Osteocyte (in vitro differentiated cells): Measurements from ENCODE around the gene XRCC5. TPM values are rescaled to one million over a fixed set of nuclear protein-coding genes. Genes with fewer than 3 reads are reported as not detected.

Experiments
- DNase-seq: peaks from one replicate; pipeline ENCODE4 v3.0.0; 2021; ENCODE audit warnings: mixed read lengths; ENCODE audit not compliant: unreplicated experiment; ENCODE audit errors: extremely low spot score
- H3K27ac Mint-ChIP-seq: one replicate; pipeline ENCODE4 v1.8.0; 2021; ENCODE audit warnings: mild to moderate bottlenecking, mixed read lengths; ENCODE audit not compliant: unreplicated experiment
- H3K27me3 Mint-ChIP-seq: one replicate; pipeline ENCODE4 v1.8.0; 2021; ENCODE audit warnings: mixed read lengths; ENCODE audit not compliant: unreplicated experiment
- H3K36me3 Mint-ChIP-seq: one replicate; pipeline ENCODE4 v1.8.0; 2021; ENCODE audit warnings: mixed read lengths; ENCODE audit not compliant: unreplicated experiment
- H3K4me1 Mint-ChIP-seq: one replicate; pipeline ENCODE4 v1.8.0; 2021; ENCODE audit warnings: mixed read lengths; ENCODE audit not compliant: unreplicated experiment
- H3K4me3 Mint-ChIP-seq: one replicate; pipeline ENCODE4 v1.8.0; 2021; ENCODE audit warnings: mild to moderate bottlenecking, moderate library complexity, mixed read lengths; ENCODE audit not compliant: unreplicated experiment
- H3K9me3 Mint-ChIP-seq: one replicate; pipeline ENCODE4 v1.8.0; 2021; ENCODE audit warnings: mixed read lengths; ENCODE audit not compliant: unreplicated experiment
- total RNA-seq: library from RNA; stranded (reverse); gene quantifications from 2 replicates; pipeline ENCODE4 v1.2.1, GENCODE V29; 2021
- TF ChIP-seq, protein P1 (sequence below): fragments of 200-600 bp; sonication (generic); IDR thresholded peaks from 2 replicates; pipeline ENCODE4 v1.5.0; 2021; ENCODE audit warnings: antibody characterized with exemption, mild to moderate bottlenecking, moderate library complexity

Gene XRCC5
- total RNA-seq, 1 donor from 2014 or later: 224 TPM

DNA sequence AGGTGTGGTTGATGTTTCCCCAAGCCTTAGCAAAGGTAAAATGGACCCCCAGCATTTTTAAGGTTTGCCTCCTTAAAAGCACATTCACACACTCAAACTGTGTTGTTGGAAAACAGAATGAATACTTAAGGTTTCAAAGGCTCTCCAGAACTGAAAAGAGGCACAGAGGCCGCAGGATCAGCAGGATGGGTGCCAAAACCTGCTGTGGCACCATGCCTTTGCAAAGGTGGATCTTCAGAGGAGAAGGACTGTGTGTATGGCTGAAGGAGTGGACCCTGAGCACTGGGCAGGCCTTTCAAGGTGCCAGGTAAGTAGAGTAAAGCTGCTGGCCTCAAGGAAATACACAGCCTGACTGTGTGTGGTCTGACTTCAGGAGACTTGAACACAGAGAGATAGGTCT, 127.3 kb downstream of the XRCC5 start:
- Mint-ChIP-seq H3K36me3 (peaks cover 6% of the 10 kb centered on the region), H3K27me3 (no peaks in the 10 kb centered on the region), H3K4me1 (no peaks in the 10 kb centered on the region), H3K9me3 (peaks cover 18% of the 10 kb centered on the region), H3K27ac (no peak overlapping the region), H3K4me3 (no peak overlapping the region)
- TF ChIP-seq, protein P1, sequence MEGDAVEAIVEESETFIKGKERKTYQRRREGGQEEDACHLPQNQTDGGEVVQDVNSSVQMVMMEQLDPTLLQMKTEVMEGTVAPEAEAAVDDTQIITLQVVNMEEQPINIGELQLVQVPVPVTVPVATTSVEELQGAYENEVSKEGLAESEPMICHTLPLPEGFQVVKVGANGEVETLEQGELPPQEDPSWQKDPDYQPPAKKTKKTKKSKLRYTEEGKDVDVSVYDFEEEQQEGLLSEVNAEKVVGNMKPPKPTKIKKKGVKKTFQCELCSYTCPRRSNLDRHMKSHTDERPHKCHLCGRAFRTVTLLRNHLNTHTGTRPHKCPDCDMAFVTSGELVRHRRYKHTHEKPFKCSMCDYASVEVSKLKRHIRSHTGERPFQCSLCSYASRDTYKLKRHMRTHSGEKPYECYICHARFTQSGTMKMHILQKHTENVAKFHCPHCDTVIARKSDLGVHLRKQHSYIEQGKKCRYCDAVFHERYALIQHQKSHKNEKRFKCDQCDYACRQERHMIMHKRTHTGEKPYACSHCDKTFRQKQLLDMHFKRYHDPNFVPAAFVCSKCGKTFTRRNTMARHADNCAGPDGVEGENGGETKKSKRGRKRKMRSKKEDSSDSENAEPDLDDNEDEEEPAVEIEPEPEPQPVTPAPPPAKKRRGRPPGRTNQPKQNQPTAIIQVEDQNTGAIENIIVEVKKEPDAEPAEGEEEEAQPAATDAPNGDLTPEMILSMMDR: no peak
- DNase-seq: peak; percentile 46

DNA sequence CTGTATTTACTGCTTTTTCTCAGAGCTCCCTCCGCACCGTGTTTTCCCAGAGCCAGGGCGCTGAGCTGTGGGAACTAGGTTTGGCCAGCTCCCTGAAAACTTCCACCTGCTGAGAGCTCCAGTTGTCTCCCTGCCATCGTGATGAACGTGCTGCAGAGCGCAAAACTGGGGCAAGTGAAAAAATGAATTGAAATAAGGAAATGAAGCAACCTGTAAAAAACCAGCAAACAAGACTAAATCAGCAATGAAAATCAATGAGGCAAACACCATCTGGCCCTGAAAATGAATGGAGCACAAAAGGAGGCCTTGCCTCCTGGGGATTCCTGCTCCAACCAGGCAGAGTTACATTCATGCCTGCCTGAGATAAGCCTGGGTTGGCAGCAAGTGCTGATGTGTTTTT, 133.2 kb downstream of the XRCC5 start:
- Mint-ChIP-seq H3K27me3 (no peaks in the 10 kb centered on the region), H3K4me3 (no peak overlapping the region), H3K27ac (no peak overlapping the region), H3K4me1 (no peaks in the 10 kb centered on the region), H3K9me3 (no peaks in the 10 kb centered on the region), H3K36me3 (no peaks in the 10 kb centered on the region)
- TF ChIP-seq, protein P1: no peak
- peak; percentile 56 for DNase-seq

DNA sequence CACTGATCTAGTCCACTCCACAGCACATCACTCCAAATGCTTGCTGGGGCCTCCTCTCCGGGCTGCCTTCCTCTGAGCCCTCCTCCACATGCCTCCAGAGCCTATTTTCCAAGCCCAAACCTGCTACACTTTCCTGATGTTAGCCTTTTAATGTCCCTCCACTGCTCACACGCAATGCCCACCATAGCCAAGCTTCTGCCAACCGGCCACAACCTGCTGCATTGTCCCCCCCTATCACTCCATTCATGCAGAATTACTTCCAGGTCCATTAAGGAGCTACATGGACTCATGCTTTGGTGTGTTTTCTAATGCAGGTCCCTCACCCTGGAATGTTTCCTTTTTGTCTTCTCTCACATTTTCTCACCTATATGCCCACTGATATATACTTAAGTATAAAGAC, 133.9 kb downstream of the XRCC5 start:
- H3K4me1 Mint-ChIP-seq: no peaks in the 10 kb centered on the region
- DNase-seq: peak; percentile 44
- no peaks in the 10 kb centered on the region for H3K36me3 Mint-ChIP-seq
- TF ChIP-seq, protein P1: no peak
- no peaks in the 10 kb centered on the region for H3K27me3 Mint-ChIP-seq
- H3K9me3 Mint-ChIP-seq: no peaks in the 10 kb centered on the region
- H3K4me3 Mint-ChIP-seq: no peak overlapping the region
- no peak overlapping the region for H3K27ac Mint-ChIP-seq

DNA sequence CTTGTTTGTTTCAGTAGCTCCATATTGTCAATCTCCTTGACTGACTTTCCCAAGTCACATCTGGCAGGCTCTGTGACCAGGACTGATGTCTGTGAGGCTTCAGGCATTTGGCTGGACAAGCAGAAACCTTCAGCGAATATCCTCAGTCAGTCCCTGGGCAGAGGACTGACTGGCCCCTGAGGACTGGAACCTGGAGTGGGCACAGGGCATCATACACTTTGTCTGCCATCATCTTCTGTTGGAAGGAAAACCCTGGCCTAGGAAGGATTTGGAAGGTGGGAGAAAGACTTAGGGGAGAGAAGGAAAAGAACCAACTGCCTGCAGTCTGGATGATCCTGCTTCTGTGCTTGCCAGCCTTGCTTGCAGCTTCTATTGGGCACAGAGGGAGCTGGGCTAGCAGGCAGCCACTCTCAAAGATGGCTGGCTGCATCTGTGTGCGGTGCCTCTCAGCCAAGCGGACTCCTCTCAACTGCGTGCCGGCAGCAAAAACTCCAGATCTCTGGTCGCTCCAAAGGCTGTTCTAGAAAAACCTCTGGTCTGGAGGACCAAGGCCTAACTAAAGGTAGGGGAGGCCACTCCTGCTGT, 136.3 kb downstream of the XRCC5 start:
- Mint-ChIP-seq H3K4me3 (no peak overlapping the region), H3K27ac (no peak overlapping the region), H3K9me3 (peaks cover 6% of the 10 kb centered on the region), H3K4me1 (no peaks in the 10 kb centered on the region), H3K36me3 (no peaks in the 10 kb centered on the region), H3K27me3 (no peaks in the 10 kb centered on the region)
- TF ChIP-seq, protein P1: no peak
- DNase-seq: peak; percentile 42

DNA sequence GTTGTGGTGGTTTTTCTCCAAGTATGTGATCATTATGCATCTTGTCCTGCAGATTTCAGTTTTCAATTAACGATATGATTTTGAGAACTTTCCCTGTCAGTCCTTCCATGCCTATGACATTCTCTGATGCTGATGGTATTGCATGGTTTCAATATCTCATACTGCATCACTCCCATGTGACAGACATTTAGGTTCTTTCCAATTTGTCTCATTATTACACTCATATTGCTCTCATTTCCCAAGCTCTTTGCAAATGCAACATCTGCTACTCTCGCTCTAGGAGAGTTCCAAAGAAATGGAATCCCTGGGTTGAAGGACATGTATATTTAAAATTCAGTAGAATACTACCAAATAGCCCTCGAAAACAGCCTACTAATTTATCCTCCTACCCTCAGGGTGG, 137.6 kb downstream of the XRCC5 start:
- Mint-ChIP-seq H3K9me3 (peaks cover 6% of the 10 kb centered on the region), H3K27me3 (no peaks in the 10 kb centered on the region), H3K36me3 (no peaks in the 10 kb centered on the region)

More for the DNA sequence above, 137.6 kb downstream of the XRCC5 start:
- DNase-seq: no peak
- no peaks in the 10 kb centered on the region for H3K4me1 Mint-ChIP-seq
- no peak overlapping the region for H3K4me3 Mint-ChIP-seq
- H3K27ac Mint-ChIP-seq: no peak overlapping the region
- TF ChIP-seq, protein P1: no peak

Other genes with a start within 250 kb of the XRCC5 start
- 2.8 and 4.0 TPM in 2 replicates for gene MREG, start 95.8 kb upstream of the XRCC5 start, total RNA-seq
- 6.6 and 9.0 TPM in 2 replicates for gene PECR, start 27.5 kb upstream of the XRCC5 start, total RNA-seq
- gene TMEM169, start 27.4 kb upstream of the XRCC5 start, total RNA-seq: 1.5 and 2.3 TPM in 2 replicates